Hepatocyte (in vitro differentiated cells): ENCODE data around the gene COX7B2.

Experiments used
- EZH2 ChIP-seq: fragments of 200-600 bp; sonication (generic); IDR thresholded peaks from 2 replicates; pipeline ENCODE4 v1.6.1; 2016; ENCODE audit warnings: antibody characterized with exemption, mild to moderate bottlenecking, borderline replicate concordance
- TF ChIP-seq, protein P1 (sequence below): fragments of 200-600 bp; sonication (generic); IDR thresholded peaks from 2 replicates; pipeline ENCODE4 v1.5.1; 2016; ENCODE audit warnings: antibody characterized with exemption, mild to moderate bottlenecking; ENCODE audit not compliant: poor library complexity

GRCh38 chr4:46844325-46844917 is 64.6 kb downstream of the COX7B2 start:
- TF ChIP-seq, protein P1, sequence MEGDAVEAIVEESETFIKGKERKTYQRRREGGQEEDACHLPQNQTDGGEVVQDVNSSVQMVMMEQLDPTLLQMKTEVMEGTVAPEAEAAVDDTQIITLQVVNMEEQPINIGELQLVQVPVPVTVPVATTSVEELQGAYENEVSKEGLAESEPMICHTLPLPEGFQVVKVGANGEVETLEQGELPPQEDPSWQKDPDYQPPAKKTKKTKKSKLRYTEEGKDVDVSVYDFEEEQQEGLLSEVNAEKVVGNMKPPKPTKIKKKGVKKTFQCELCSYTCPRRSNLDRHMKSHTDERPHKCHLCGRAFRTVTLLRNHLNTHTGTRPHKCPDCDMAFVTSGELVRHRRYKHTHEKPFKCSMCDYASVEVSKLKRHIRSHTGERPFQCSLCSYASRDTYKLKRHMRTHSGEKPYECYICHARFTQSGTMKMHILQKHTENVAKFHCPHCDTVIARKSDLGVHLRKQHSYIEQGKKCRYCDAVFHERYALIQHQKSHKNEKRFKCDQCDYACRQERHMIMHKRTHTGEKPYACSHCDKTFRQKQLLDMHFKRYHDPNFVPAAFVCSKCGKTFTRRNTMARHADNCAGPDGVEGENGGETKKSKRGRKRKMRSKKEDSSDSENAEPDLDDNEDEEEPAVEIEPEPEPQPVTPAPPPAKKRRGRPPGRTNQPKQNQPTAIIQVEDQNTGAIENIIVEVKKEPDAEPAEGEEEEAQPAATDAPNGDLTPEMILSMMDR = peak; percentile 84
- no peak for TF ChIP-seq EZH2
